HCT116 (cell line): Measurements from ENCODE around the gene BMP7.

ENCODE experiments used
- EZH2 ChIP-seq: fragments of 200-600 bp; sonication (generic); IDR thresholded peaks from 2 replicates; pipeline ENCODE4 v1.6.1; 2017; ENCODE audit warnings: antibody characterized with exemption, mixed run types
- POLR2AphosphoS5 ChIP-seq: IDR thresholded peaks from 2 replicates; pipeline ENCODE4 v1.6.1; 2011; ENCODE audit warnings: mild to moderate bottlenecking, low read depth, low read length, moderate library complexity
- ZNF274 ChIP-seq: fragments of 200-500 bp; sonication (Bioruptor generic); IDR thresholded peaks from 2 replicates; pipeline ENCODE4 v1.6.1; 2014; ENCODE audit warnings: mild to moderate bottlenecking, low read depth, low read length, inconsistent platforms
- TF ChIP-seq, protein P1 (sequence below), 3 experiments: fragments of 200-600 bp in 1 of 3; sonication (generic) in 1 of 3; IDR thresholded peaks in 2 of 3; conservative IDR thresholded peaks in 1 of 3; 2 replicates each; pipeline ENCODE4 v1.5.1; 2012 to 2017; ENCODE audit warnings: low read depth in 2 of 3, low read length in 2 of 3, antibody characterized with exemption in 1 of 3, borderline replicate concordance in 1 of 3, control low read depth in 1 of 3, mild to moderate bottlenecking in 1 of 3, mixed read lengths in 1 of 3, mixed run types in 1 of 3, moderate library complexity in 1 of 3; ENCODE audit not compliant: insufficient read depth in 1 of 3
- TF ChIP-seq, protein P2 (sequence below): IDR thresholded peaks from 2 replicates; pipeline ENCODE4 v1.6.1; 2012

DNA sequence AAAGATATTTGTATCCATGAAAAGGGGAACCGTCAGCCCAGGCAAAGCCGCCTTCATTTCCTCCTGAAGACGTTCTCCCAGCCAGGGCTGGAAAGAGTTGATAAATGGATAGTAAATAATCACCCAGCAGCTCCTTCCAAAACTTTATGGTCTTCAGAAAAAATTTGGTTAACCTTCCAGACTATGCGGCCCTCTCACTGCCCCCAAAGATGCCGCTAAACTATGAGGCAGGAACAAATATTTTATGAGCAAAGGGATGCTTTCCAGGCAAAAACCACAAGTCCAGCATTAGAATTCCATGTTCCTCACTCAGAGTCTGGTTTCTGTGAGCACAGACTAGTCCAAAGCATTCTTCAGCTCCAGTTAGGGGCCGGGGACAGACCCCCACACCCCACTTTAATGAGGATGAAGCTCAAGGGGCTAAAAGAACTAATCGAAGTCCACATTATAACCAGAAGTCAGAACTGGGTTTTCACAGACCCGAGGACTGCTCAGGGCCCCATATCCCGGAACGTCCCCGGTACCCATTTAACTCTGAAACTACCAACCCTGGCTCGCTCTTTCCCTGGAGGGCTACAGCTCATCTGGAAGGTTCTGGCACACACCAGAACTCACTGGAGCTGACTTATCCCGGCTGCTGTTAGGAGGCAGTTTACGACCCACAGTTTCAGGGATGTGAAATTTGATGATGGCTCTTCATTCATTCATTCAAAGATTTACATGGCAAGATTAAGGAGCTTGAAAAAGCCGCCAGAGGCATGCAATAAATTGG lies 29.4 kb downstream of the BMP7 start:
- TF ChIP-seq ZNF274 (no peak), POLR2AphosphoS5 (no peak), EZH2 (no peak)
- TF ChIP-seq, protein P1, sequence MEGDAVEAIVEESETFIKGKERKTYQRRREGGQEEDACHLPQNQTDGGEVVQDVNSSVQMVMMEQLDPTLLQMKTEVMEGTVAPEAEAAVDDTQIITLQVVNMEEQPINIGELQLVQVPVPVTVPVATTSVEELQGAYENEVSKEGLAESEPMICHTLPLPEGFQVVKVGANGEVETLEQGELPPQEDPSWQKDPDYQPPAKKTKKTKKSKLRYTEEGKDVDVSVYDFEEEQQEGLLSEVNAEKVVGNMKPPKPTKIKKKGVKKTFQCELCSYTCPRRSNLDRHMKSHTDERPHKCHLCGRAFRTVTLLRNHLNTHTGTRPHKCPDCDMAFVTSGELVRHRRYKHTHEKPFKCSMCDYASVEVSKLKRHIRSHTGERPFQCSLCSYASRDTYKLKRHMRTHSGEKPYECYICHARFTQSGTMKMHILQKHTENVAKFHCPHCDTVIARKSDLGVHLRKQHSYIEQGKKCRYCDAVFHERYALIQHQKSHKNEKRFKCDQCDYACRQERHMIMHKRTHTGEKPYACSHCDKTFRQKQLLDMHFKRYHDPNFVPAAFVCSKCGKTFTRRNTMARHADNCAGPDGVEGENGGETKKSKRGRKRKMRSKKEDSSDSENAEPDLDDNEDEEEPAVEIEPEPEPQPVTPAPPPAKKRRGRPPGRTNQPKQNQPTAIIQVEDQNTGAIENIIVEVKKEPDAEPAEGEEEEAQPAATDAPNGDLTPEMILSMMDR (IDR thresholded peaks at IDR 0.05 in 2 of 3, conservative IDR thresholded peaks at IDR 0.05 in 1 of 3; ENCODE audit: borderline replicate concordance in 1 of 3, insufficient read depth in 1 of 3, low read depth in 2 of 3, low read length in 2 of 3) = no peak
- TF ChIP-seq, protein P2, sequence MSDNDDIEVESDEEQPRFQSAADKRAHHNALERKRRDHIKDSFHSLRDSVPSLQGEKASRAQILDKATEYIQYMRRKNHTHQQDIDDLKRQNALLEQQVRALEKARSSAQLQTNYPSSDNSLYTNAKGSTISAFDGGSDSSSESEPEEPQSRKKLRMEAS = no peak
